Measurements from ENCODE around the gene UTP25. TPM values are rescaled to one million over a fixed set of nuclear protein-coding genes. Genes with fewer than 3 reads are reported as not detected.
A peak's percentile ranks its signal among the peaks of the same experiment; 100 is the strongest.

Gene UTP25
- total RNA-seq, 4 donors from 2014 or later = 6.6 to 18.5 (median 9.2) TPM

DNA sequence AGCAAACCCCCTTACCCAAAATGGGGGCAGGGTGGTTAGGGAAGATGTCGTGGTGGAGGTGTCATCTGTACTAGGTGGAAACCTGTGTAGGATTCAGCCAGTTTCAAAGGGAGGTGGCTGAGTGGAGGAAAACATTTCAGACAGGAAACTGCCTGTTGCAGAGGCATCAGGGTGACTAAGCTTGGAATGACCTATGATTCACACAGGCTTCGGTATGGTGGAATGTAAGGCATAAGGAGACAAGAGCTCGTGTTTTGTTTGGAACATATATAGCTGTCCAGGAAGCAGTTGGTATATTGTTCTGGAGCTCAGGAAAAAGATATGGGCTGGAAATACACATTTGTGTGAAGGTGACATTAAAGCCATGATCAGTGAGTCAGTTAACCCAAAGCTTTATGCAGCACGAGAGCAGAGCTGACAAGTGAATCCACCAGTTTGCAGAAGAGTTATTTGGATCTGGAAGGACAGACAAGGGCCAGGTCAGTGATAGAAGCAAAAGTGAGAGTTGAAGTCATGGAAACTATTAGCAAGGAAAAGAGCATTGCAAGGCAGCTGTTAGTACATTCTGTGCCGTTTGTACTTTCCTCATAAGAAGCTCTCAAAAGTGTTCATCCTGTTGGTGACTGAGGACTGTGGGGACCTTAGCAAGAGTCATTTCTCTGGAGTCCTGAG lies 12.2 kb downstream of the UTP25 start:
- ATAC-seq (ENCODE audit: low FRiP score) (peak; percentile 72), DNase-seq (ENCODE audit: low spot score) (no peak)
- TF ChIP-seq, protein P1, sequence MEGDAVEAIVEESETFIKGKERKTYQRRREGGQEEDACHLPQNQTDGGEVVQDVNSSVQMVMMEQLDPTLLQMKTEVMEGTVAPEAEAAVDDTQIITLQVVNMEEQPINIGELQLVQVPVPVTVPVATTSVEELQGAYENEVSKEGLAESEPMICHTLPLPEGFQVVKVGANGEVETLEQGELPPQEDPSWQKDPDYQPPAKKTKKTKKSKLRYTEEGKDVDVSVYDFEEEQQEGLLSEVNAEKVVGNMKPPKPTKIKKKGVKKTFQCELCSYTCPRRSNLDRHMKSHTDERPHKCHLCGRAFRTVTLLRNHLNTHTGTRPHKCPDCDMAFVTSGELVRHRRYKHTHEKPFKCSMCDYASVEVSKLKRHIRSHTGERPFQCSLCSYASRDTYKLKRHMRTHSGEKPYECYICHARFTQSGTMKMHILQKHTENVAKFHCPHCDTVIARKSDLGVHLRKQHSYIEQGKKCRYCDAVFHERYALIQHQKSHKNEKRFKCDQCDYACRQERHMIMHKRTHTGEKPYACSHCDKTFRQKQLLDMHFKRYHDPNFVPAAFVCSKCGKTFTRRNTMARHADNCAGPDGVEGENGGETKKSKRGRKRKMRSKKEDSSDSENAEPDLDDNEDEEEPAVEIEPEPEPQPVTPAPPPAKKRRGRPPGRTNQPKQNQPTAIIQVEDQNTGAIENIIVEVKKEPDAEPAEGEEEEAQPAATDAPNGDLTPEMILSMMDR (IDR thresholded peaks at IDR 0.05) = no peak

DNA sequence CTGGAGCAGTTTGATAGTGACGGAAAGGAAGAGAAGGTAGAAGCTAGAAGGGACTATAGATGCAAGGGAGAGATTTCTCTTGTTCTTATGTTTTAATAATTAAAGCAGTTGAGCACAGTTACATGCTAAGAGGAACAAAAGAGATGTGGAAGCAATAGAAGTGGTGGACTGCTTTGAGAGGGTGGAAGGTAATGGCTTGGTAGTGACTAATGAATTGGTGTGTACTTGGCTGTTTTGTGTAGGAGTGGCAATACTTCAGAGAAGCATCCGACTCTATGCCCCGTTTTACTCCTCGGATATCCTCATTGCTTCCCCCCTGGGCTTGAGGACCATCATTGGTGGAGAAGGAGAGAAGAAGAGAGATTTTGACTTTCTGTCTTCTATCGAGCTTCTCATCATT lies 12.8 kb downstream of the UTP25 start:
- no peak for DNase-seq (ENCODE audit: low spot score)
- ATAC-seq (ENCODE audit: low FRiP score) = no peak
- TF ChIP-seq, protein P1 (IDR thresholded peaks at IDR 0.05) = no peak

DNA sequence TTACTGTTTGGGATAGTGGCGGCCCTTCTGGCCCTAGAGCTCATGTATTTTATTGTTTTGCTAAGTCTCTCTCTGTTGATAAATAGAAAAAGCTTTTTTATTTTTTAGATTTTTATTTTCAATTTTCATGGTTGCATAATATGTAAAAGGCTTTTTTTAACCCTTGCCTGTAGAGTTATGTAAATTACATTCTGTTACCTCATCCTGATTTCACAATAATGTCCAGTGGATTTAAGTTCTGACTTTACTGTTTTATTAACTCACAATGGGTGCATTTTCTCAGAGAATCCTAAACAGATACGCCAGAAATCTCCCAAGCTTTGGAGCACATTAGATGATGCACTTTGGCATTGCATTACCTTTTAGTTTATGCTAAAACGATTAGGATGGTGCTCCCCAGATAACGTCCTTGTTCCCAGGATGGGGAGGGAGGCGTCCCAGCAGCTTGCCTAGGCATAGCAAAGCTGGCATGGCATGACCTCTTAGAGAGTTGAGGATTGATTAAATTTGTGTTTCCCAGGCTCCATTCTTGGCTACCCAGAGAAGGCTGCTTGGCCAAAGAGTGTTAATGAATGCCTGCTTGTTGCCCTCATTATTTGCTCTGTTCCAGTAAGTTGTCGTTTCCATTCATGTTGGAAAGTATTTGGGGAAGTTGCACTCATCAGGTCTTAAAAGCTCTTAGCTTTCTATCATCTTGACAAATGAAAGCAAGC lies 17.1 kb downstream of the UTP25 start:
- DNase-seq (ENCODE audit: low spot score) = no peak
- no peak for ATAC-seq (ENCODE audit: low FRiP score)
- TF ChIP-seq, protein P1 (IDR thresholded peaks at IDR 0.05) = no peak

DNA sequence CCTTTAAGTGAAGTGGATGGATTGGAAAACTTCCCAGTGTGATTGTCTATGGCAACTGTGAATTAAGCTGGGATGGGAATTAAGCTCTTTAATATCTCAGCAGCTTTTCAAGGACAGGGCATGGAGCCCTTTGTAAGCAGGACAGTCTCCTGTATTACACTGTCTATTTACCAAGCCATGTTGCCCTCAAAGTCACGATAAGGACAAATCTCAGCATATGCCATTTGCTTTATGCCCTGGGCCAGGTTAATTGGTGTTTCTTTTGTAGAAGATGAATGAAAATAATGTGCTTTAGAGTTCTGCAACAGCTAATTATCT lies 17.6 kb downstream of the UTP25 start:
- DNase-seq (ENCODE audit: low spot score) = no peak
- no peak for ATAC-seq (ENCODE audit: low FRiP score)
- TF ChIP-seq, protein P1 (IDR thresholded peaks at IDR 0.05) = no peak

DNA sequence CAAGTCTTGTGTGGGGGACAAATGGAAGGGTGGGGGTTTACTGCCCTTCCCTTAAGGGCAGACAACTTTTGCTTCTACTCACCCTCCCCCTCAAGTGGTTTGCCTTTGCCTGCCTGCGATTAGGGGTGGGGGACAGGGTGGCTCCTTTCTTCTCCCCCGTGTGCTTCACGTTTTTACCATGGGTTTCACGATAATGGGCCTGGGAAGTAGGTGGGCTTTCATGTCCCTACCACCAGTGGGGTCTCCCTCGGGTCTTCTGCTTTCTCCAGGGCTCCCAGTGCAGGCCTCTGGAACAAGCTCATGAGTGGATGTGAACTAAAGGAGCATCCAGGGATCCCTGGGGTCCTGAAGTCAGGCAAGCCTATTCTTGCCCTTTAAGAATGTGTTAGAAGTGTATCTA lies 21.6 kb downstream of the UTP25 start:
- TF ChIP-seq, protein P1 (IDR thresholded peaks at IDR 0.05) = no peak
- DNase-seq (ENCODE audit: low spot score) (no peak), ATAC-seq (ENCODE audit: low FRiP score) (no peak)

DNA sequence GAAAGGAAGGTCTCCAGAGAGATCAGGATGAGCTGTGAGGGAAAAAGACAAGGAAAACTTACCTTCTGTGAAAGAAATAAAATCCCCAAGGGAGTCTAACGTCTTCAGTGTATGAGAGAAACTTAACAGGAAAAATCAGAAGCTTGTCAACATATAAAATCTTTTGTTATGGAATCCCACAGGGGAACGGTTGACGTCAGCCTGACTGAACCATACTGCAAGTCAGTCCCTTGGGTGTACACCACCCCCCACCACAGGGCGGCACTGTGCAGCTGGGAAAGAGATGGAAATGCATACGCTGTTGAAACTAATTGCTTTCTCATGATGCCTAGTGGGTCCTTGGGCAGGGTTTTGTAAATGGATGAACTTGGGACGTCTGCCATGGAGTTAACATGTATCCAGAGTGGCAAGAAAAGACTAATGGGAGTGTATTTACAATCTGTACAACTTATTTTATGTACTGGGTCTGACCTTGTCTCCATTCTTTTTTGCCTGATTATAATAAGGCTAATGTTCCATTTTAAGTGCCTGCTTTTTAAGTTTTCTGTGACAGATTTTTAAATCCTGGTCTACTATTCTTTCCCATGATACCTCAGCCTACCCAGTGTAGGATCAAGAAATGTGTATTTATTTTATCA lies 22.7 kb downstream of the UTP25 start:
- DNase-seq (ENCODE audit: low spot score) (no peak), ATAC-seq (ENCODE audit: low FRiP score) (no peak)
- TF ChIP-seq, protein P1 (IDR thresholded peaks at IDR 0.05) = no peak

Data from omental fat pad (tissue), 4 donors.